ENCODE data around the gene SCFD2.

Gene SCFD2

DNA sequence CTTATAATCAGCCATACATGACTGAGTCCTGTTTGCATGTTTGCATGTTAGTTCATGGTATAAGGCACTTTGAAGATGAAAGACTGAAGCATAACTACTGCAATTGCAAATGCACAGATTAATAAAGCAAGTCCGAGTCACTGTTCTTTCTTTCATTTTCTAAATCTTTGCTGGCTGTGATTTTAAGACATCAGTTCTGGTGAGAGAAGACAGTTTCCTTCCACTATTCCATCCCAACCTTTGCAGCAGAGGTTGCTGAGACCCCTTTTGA, 475.4 kb downstream of the SCFD2 start:
- DNase-seq (ENCODE audit: low read depth in 1 of 2, low spot score in 1 of 2): no peak
- TF ChIP-seq POLR2AphosphoS5 (IDR thresholded peaks at IDR 0.05; ENCODE audit: low read depth): no peak
- no peak for TF ChIP-seq SPI1 (IDR thresholded peaks at IDR 0.05; ENCODE audit: borderline replicate concordance, low read depth)
- TF ChIP-seq, protein P1, sequence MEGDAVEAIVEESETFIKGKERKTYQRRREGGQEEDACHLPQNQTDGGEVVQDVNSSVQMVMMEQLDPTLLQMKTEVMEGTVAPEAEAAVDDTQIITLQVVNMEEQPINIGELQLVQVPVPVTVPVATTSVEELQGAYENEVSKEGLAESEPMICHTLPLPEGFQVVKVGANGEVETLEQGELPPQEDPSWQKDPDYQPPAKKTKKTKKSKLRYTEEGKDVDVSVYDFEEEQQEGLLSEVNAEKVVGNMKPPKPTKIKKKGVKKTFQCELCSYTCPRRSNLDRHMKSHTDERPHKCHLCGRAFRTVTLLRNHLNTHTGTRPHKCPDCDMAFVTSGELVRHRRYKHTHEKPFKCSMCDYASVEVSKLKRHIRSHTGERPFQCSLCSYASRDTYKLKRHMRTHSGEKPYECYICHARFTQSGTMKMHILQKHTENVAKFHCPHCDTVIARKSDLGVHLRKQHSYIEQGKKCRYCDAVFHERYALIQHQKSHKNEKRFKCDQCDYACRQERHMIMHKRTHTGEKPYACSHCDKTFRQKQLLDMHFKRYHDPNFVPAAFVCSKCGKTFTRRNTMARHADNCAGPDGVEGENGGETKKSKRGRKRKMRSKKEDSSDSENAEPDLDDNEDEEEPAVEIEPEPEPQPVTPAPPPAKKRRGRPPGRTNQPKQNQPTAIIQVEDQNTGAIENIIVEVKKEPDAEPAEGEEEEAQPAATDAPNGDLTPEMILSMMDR (IDR thresholded peaks at IDR 0.05; ENCODE audit: insufficient read depth, low read length): no peak
- no peak for TF ChIP-seq REST (IDR thresholded peaks at IDR 0.05; ENCODE audit: insufficient replicate concordance, low read depth)
- no peak for TF ChIP-seq GABPA (IDR thresholded peaks at IDR 0.05; ENCODE audit: low read depth)
- H3K27me3 ChIP-seq (ENCODE audit: insufficient read depth, poor library complexity, severe bottlenecking): no peaks in the 10 kb centered on the region
- H3K4me3 ChIP-seq (replicated peaks; ENCODE audit: insufficient read depth, low read length): no peak overlapping the region
- no peak overlapping the region for H3K27ac ChIP-seq (replicated peaks)

DNA sequence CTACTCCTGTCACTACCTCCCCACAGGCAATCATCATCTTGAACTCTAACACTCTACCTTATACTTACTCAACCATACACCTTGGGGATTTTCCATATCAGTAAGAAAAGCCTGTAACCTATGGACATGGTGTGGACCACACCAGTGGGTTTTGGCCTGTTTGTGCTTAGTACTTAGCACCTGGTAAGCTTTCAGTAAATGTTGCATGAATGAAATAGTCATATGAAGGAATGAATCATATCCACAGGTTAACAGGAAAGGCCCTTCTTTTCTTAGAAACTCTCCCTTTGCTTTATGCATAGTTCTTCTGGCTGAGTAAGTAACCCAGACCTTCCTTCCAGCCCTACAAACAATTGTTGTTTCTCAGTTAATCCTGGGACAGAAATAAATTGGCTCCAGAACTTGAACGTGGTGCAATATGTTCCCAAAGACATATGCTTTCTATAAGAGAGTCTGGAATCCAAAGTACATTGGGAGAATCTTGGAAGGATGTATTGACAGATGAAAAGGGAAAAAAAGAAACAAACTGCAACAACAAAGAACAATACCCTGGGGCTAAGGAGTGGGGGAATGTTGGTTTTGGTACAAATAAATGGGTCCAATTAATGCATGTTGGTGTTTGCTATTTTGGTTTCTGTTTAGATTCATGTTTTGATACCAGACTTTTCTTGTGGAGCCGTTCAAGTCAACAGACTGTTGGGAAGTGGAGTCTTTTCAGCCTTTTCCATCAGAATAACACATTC, 475.9 kb downstream of the SCFD2 start:
- Histone ChIP-seq H3K4me3 (replicated peaks; ENCODE audit: insufficient read depth, low read length) (no peak overlapping the region), H3K27ac (replicated peaks) (no peak overlapping the region), H3K27me3 (ENCODE audit: insufficient read depth, poor library complexity, severe bottlenecking) (no peaks in the 10 kb centered on the region)
- DNase-seq (ENCODE audit: low read depth in 1 of 2, low spot score in 1 of 2): no peak
- TF ChIP-seq GABPA (IDR thresholded peaks at IDR 0.05; ENCODE audit: low read depth): no peak
- no peak for TF ChIP-seq REST (IDR thresholded peaks at IDR 0.05; ENCODE audit: insufficient replicate concordance, low read depth)
- TF ChIP-seq, protein P1 (IDR thresholded peaks at IDR 0.05; ENCODE audit: insufficient read depth, low read length): no peak
- TF ChIP-seq SPI1 (IDR thresholded peaks at IDR 0.05; ENCODE audit: borderline replicate concordance, low read depth): no peak
- TF ChIP-seq POLR2AphosphoS5 (IDR thresholded peaks at IDR 0.05; ENCODE audit: low read depth): no peak

DNA sequence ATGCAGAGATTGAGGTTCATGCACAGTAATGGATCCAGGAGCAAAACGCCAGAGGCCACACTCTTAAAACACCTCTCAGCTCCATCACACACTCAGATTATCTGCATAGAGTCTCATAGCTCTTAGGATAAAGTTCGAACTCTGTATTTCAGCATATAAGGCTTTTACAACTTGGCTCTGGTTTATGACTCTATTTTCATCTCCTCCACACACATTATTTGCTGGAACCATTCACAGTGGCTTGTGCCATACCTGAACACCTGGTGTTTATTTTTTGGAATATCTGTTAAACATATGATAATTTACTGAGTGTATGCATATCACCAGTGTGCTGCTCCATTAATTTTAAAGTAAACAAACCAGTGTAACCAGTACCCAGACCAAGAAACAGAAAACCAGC, 476.5 kb downstream of the SCFD2 start:
- DNase-seq (ENCODE audit: low read depth in 1 of 2, low spot score in 1 of 2): no peak
- H3K4me3 ChIP-seq (replicated peaks; ENCODE audit: insufficient read depth, low read length): no peak overlapping the region
- TF ChIP-seq REST (IDR thresholded peaks at IDR 0.05; ENCODE audit: insufficient replicate concordance, low read depth) (no peak), POLR2AphosphoS5 (IDR thresholded peaks at IDR 0.05; ENCODE audit: low read depth) (no peak), SPI1 (IDR thresholded peaks at IDR 0.05; ENCODE audit: borderline replicate concordance, low read depth) (no peak), GABPA (IDR thresholded peaks at IDR 0.05; ENCODE audit: low read depth) (no peak)
- TF ChIP-seq, protein P1 (IDR thresholded peaks at IDR 0.05; ENCODE audit: insufficient read depth, low read length): no peak
- no peaks in the 10 kb centered on the region for H3K27me3 ChIP-seq (ENCODE audit: insufficient read depth, poor library complexity, severe bottlenecking)
- no peak overlapping the region for H3K27ac ChIP-seq (replicated peaks)

All from HL-60 (cell line).